ENCODE results near the gene CD96. TPM values are rescaled to one million over a fixed set of nuclear protein-coding genes. Genes with fewer than 3 reads are reported as not detected.
A peak's percentile ranks its signal among the peaks of the same experiment; 100 is the strongest.
"Not testable (repeated sequence)": the region's sequence is repeated elsewhere in the genome, so short reads cannot be mapped to it uniquely, and the experiment has no call there.

The CD96 gene
- total RNA-seq, 1 experiment from 2014 or later = not detected

DNA sequence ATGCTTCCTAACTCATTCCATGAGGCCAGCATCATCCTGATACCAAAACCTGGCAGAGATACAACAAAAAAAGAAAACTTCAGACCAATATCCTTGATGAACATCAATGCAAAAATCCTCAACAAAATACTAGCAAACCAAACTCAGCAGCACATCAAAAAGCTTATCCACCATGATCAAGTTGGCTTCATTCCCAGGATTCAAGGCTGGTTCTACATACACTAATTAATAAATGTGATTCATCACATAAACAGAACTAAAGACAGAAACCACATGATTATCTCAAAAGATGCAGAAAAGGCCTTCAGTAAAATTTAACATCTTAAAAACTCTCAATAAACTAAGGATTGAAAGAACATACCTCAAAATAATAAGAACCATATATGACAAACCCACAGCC is 88.6 kb downstream of the CD96 start:
- not testable (repeated sequence) for DNase-seq, H3K4me3 ChIP-seq, H3K36me3 ChIP-seq, H3K27me3 ChIP-seq
- H3K9me3 ChIP-seq = peaks cover 26% of the 10 kb centered on the region

DNA sequence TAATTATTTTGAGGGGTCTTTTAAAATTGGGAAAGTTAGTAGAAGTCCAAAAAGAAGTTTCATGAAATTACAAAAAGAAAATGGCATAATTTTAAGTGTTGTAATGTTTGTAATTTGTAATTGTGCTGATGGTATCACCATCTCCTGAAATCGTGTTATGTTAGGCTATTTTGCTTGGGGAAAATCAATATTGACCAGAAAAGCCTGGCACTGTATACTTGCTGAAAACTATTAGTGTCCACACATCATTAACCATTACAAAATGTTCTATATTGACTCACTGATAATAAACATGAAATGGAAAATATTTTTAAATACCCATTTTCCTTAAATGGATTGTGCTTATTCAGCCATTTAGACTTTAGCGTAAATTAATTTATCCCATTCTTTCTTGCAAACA is 93.4 kb downstream of the CD96 start:
- Histone ChIP-seq H3K27me3 (no peaks in the 10 kb centered on the region), H3K9me3 (peaks cover 9% of the 10 kb centered on the region), H3K36me3 (no peaks in the 10 kb centered on the region), H3K4me3 (no peak overlapping the region)
- DNase-seq = no peak

DNA sequence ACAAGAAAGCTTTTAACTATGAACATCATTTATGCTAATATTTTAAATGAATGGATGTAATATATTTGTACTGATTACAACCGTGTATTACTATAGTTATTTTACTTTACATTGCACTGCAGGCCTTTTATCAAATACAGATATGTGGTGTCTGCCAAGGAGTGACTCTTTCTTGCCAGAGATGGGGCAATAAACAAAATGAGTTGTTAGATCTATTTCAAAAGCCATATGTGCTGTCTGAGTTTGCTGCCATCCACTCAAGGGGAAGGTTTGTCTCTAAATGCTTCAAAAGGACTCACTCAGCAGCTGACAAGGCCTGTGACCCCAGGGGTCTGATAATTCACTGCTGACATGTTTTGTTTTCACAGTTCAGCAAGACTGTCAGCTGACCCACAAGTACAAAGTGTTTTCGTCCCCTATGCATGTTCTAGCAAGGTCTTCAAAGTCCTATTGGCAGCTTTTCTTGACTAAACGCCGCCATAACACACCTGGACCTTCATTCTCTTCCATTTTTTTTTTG is 94.4 kb downstream of the CD96 start:
- Histone ChIP-seq H3K4me3 (no peak overlapping the region), H3K9me3 (peaks cover 5% of the 10 kb centered on the region; the same call in 1 of the 2 replicates), H3K36me3 (no peaks in the 10 kb centered on the region), H3K27me3 (no peaks in the 10 kb centered on the region)
- DNase-seq = no peak

DNA sequence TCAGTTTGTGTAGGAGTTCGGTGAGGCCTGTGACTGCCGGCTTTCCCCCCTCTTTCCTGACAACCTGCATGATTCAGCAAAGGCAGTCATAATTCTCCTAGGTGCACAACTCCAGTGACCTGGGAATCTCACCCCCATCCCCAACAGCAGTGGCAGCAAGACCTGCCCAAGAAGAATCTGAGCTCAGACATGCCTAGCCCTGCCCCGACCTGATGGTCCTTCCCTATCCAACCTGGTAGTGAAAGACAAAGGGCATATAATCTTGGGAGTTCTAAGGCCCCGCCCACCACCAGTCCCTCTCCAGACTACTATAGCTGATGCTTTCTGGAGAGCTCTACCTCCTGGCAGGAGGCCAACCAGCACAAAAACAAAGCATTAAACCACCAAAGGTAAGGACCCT is 97.3 kb downstream of the CD96 start:
- Histone ChIP-seq H3K9me3 (peaks cover 3% of the 10 kb centered on the region), H3K36me3 (no peaks in the 10 kb centered on the region), H3K27me3 (no peaks in the 10 kb centered on the region), H3K4me3 (no peak overlapping the region)
- no peak for DNase-seq

DNA sequence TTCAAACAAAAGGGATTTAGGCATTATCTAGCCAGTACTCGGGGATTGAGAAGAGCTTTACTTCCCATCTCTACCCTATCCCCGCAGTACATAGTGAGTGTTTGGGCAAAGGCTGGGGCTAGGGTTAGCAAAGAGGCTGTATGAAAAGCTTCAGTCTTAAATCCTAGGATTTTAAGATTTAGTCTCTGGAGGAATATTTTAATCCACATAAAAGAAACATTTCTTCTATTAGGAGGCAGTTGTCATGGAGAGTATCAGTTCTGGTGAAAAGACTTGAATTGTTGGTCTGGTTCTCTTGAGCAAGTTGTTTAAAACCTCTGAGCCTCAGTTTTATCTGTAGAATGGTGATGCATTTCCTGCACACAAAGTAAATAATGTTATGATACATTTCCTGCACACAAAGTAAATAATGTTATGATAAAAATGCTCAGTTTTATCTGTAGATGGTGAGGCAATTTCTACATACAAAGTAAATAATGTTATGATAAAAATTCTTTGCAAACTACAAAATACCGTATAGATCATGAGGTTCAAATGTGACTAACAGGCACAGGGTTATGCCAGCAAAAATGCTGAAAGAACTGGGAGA is 107.1 kb downstream of the CD96 start:
- no peak for DNase-seq
- no peaks in the 10 kb centered on the region for H3K27me3 ChIP-seq
- H3K4me3 ChIP-seq = no peak overlapping the region
- no peaks in the 10 kb centered on the region for H3K9me3 ChIP-seq
- no peaks in the 10 kb centered on the region for H3K36me3 ChIP-seq

DNA sequence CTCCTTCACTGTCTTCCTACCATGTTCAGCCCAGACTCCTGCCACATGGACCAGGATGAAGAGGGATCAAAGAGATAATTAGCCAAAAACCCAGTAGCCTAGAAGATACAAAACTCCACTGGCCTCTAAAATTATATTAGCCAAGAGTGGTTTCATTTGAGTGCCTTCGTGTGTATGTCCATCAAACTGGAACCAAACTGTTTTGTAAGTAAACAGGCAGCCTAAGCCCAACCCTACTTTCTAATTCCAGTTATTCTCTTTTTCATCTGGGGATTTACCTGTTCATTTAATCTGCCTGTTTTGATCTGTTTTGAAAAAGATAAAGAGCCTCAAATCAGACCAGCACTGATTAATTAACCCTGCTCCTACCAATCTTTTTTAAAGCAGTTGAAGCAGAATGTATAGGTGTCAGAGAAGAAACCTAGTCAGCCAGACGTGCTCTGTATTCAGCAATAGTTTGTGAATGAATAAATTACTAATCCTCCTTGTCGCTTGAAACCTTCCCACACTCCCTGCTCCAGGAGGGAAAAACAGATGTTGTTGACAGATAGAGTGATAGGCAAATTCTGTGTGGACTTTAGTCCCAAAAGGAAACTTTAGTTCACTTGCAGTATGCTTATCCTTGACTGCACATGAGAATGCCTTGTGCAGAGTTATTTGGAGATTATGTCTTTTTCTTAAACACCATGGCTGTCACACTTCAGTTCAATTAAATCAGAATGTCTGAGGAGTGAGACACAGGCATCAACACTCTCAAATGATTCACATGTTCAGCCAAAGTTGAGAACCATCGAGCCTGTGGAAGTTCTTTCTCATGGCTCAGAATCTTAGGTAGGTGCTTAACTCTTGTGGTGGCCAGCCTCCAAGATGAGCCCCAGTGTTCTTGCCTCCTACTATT is 108.6 kb downstream of the CD96 start:
- DNase-seq = no peak
- Histone ChIP-seq H3K27me3 (no peaks in the 10 kb centered on the region), H3K4me3 (no peak overlapping the region)

DNA sequence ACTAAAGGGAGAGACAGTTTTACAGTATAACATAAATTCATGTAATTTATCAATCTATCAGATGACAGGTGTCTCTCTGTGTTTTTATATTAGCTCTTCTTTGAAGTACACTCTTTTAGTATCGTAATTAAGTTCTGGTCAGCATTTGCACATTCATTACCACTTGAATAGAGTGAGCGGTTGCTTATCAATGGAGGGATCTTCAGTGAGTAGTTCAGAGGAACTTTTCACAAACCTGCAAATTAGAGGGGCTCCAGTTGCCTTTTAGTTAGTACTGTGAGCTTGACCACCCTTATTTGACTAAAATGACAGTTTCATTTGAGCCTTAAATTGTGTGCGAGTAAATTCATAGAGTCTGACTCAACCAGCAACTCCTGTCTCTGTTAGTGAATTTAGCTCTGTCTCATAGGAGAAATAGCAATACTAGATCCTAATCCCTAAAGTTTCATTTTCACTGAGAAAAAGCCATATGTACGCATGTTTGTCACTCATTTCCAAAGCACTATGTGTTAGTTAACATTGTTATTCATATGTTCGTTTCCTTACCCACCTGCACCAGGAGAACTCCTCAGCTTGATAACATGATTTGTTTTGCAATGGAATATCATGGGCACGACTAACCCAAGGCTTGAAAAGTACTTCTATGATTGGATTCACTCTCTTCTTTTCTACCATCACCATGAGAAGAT is 110.6 kb downstream of the CD96 start:
- DNase-seq = no peak
- no peaks in the 10 kb centered on the region for H3K9me3 ChIP-seq
- H3K4me3 ChIP-seq = no peak overlapping the region
- H3K36me3 ChIP-seq = no peaks in the 10 kb centered on the region
- H3K27me3 ChIP-seq = no peaks in the 10 kb centered on the region

More for the DNA sequence above, 108.6 kb downstream of the CD96 start:
- Histone ChIP-seq H3K9me3 (no peaks in the 10 kb centered on the region), H3K36me3 (no peaks in the 10 kb centered on the region)

DNA sequence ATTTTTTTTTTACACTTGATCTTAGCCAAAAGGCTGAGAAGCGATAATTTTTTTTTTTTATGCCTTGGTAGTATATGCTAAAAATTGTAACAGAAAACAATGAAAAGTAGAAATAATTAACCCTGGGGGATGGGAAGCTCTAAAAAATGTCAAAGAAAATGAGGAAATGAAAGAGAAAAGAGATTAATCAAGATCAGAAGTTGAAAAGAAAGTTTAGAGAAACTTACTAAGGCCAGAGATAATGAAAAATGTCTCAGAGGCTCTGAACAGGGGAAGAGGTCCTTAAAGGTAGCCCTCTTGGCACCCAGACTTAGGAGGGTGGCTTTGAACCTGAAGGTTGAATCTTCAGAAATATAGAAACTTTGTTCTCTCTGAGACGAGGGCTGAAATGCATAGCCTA is 111.8 kb downstream of the CD96 start:
- Histone ChIP-seq H3K9me3 (no peaks in the 10 kb centered on the region), H3K27me3 (no peaks in the 10 kb centered on the region), H3K4me3 (no peak overlapping the region), H3K36me3 (no peaks in the 10 kb centered on the region)
- no peak for DNase-seq

DNA sequence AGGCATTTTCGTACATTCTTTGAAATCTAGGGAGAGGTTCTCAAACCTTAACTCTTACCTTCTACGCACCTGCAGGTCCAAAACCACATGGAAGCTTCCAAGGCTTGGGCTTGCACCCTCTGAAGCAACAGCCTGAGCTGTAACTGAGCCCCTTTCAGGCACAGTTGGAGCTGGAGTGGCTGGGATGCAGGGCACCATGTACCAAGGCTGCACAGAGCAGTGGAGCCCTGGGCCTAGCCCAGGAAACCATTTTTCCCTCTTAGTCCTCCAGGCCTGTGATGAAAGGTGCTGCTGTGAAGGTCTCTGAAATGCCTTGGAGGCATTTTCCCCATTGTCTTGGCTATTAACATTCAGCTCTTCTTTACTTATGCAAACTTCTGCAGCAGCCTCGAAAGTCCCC is 120.0 kb downstream of the CD96 start:
- Histone ChIP-seq H3K4me3 (no peak overlapping the region), H3K36me3 (no peaks in the 10 kb centered on the region), H3K9me3 (peaks cover 9% of the 10 kb centered on the region; the same call in 1 of the 2 replicates), H3K27me3 (no peaks in the 10 kb centered on the region)
- DNase-seq = no peak

DNA sequence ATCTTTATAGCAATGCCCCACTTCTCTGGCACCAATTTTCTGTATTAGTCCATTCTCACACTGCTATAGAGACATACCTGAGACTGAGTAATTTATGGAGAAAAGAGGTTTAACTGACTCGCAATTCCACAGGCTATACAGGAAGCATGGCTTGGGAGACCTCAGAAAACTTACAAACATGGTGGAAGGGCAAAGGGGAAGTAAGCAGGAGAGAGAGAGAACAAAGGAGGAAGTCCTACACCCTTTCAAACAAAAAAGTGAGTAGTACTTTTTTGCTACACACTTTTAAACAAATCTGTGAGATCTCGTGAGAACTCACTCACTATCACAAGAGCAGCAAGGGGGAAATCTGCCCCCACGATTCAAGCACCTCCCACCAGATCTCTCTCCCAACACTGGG is 120.9 kb downstream of the CD96 start:
- Histone ChIP-seq H3K9me3 (peaks cover 9% of the 10 kb centered on the region; the same call in 1 of the 2 replicates), H3K27me3 (no peaks in the 10 kb centered on the region), H3K4me3 (no peak overlapping the region), H3K36me3 (no peaks in the 10 kb centered on the region)
- no peak for DNase-seq

DNA sequence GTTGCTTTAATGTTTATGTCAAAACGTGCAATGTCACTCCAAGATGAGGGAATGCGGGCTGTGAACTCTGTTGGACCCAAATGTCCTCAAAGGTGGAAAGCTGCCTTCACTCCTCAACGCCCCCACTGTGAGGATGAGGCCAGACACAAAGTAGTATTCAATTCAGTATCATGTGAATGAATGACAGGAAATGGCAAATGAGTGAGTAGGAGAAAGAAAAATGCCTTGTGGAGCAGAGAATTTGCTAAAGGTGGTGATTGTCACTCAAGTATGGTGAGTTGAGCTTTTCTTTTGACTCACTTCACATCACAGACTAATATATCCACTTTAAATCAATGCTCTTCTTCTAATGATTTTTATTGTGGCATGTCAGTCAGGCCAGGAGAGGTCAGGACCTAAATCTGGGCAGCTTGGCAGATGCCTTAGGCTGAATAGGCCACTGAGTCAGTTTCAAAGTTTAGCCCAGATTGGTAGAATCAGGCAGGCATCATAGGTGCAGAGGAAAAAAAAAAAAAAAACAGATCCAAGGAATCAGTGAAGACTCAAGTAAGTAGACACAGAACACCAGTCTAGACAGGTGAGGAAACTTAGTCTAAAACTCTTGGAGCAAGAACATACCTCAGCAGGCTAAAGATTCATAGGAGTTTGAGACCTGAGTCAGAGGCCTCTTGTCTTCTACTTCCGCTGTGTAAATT is 124.2 kb downstream of the CD96 start:
- no peaks in the 10 kb centered on the region for H3K36me3 ChIP-seq
- peak; percentile 9 for DNase-seq
- no peak overlapping the region for H3K4me3 ChIP-seq
- no peaks in the 10 kb centered on the region for H3K27me3 ChIP-seq
- peaks cover 9% of the 10 kb centered on the region; the same call in 1 of the 2 replicates for H3K9me3 ChIP-seq

DNA sequence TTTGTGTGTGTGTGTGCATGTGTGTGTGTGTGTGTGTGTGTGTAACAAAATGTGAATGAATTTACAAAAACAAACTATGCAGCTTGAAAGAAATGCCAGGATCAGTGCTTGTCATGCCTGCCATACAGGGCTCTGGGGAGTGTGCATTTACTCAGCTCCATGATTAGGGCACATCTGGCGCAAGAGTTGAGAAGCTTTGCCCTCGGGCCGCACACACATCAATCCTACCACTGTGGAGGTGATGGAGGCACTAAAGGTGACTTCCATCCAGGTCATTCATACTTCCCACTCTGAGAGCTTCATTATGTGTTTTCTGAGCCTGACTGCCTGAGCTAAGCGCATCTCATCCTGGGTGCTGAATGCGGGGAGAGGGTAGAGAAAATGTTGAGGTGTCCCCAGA is 125.2 kb downstream of the CD96 start:
- Histone ChIP-seq H3K9me3 (peaks cover 4% of the 10 kb centered on the region; the same call in 1 of the 2 replicates), H3K36me3 (no peaks in the 10 kb centered on the region), H3K27me3 (no peaks in the 10 kb centered on the region), H3K4me3 (no peak overlapping the region)
- no peak for DNase-seq

DNA sequence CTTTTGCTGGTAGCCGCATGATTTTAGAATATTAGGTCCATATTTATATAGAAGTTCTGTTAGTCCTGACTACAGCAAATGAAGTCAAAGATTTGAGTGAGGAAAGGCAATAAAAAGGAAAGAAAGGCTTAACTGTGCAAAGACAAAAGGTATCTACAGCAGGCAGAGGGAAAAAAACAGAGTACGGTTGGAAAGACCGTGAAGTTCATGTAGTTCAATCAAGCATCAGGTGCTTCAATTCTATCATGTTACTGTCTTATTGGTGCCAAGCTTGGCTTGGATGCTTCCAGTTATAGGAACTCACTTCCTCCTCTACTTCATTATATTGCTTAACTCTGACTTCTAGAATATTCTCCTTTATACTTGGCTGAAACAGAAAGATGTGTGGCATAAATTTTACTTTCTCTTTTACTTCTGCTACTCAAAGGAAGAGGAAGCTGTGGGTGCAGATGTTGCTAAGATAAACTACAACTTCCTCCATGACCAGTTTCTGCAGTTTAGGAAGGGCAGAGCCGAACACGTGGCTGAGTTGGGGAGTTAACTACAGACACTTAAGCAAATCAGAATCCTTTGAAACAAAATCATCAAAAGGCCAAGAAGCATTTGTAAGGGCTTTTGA is 125.7 kb downstream of the CD96 start:
- 0 out of 2 replicates have a peak, but pooled peaks cover 3% of the 10 kb centered on the region for H3K9me3 ChIP-seq
- no peak for DNase-seq
- no peaks in the 10 kb centered on the region for H3K36me3 ChIP-seq

DNA sequence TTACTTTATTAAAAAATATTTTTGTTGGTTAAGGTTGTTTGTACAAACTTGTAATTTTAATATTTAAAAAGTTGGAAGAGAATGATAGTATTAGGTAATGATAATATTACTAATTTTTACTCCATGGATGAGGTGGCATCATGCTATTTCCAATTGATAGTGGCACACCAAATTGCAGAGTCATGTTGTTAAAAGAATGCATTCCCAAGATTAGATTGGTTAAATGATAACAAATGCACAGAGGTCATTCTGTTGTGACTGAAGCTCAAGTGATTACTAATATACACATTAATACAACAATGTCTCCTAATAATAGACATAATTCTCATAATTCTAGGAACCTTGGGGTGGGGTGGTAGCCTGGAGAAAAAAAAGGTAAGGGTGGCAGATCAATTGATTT is 126.3 kb downstream of the CD96 start:
- H3K27me3 ChIP-seq = no peaks in the 10 kb centered on the region
- DNase-seq = no peak
- no peak overlapping the region for H3K4me3 ChIP-seq
- H3K9me3 ChIP-seq = no peaks in the 10 kb centered on the region
- no peaks in the 10 kb centered on the region for H3K36me3 ChIP-seq

More for the DNA sequence above, 125.7 kb downstream of the CD96 start:
- no peaks in the 10 kb centered on the region for H3K27me3 ChIP-seq
- H3K4me3 ChIP-seq = no peak overlapping the region

DNA sequence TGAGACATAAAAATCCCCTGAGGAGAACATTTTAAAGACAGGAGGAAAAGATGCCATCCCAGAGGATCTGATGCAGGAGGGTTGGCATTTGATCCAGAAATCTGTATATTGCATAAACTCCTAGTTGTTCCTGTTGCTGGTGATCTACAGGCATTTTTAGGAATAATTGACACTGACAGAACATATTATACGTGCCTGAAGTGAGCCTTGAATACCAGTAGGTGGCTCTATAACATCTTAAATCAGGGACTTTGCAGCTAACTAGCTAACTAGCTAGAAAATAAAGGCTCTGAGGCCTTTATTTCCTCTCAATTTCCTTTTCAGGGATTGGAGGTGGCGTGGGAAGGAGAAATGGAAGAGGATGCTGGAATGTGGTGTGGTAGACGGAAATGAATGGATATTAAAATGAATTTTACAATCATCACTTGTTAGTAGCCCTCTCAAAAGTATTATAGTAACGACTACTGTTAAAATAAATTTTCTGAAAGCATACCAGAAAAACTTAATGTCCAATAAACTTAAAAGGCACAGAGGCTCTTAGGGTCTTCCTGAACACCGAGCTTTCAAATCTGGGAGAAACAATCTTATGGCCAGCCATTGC is 127.0 kb downstream of the CD96 start:
- Histone ChIP-seq H3K4me3 (no peak overlapping the region), H3K9me3 (no peaks in the 10 kb centered on the region), H3K36me3 (no peaks in the 10 kb centered on the region), H3K27me3 (no peaks in the 10 kb centered on the region)
- DNase-seq = no peak

Data from MG63 (cell line).